WERI-Rb-1 (cell line): Measurements from ENCODE around the gene SLC38A7.

Source experiments
- DNase-seq: peaks from one replicate; pipeline ENCODE4 v3.0.0-alpha.2; 2020
- H3K27ac ChIP-seq: fragments of 250-450 bp; sonication (Bioruptor Pico); 2 replicates; pipeline ENCODE4 v1.5.1; 2020; ENCODE audit warnings: mild to moderate bottlenecking, moderate library complexity
- H3K27me3 ChIP-seq: fragments of 250-450 bp; sonication (Bioruptor Pico); 2 replicates; pipeline ENCODE4 v1.5.1; 2021; ENCODE audit warnings: mild to moderate bottlenecking, low read depth, moderate library complexity; ENCODE audit not compliant: insufficient read depth, severe bottlenecking
- H3K36me3 ChIP-seq: fragments of 250-450 bp; sonication (Bioruptor Pico); 2 replicates; pipeline ENCODE4 v1.5.1; 2020; ENCODE audit warnings: mild to moderate bottlenecking, moderate library complexity
- H3K4me3 ChIP-seq: 2 replicates; pipeline ENCODE4 v1.5.1; 2011; ENCODE audit warnings: low read depth, mild to moderate bottlenecking, control low read depth, low read length
- H3K9me3 ChIP-seq: fragments of 250-450 bp; sonication (Bioruptor Pico); 2 replicates; pipeline ENCODE4 v1.5.1; 2021; ENCODE audit warnings: mild to moderate bottlenecking, moderate library complexity; ENCODE audit not compliant: severe bottlenecking
- TF ChIP-seq, protein P1 (sequence below): IDR thresholded peaks from 2 replicates; pipeline ENCODE4 v1.5.1; 2011; ENCODE audit warnings: low read depth, mild to moderate bottlenecking, control low read depth, inconsistent platforms, low read length

The SLC38A7 gene

DNA sequence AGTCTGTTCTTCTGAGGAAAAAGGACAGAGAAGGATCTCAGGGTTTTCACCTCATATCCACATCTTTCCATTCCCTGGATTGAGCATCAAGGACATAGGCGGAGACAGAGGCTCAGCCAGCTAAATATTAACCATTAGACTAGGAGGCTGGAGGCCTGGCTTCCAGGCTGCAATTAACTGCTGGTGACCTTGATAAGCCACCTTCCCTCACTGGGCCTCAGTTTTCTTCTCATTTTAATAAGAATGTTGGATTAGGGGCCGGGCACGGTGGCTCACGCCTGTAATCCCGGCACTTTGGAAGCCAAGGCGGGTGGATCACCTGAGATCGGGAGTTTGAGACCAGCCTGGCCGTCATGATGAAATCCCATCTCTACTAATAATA lies 29.4 kb downstream of the SLC38A7 start:
- H3K9me3 ChIP-seq = no peaks in the 10 kb centered on the region
- DNase-seq = peak; percentile 31
- H3K4me3 ChIP-seq = no peak overlapping the region
- TF ChIP-seq, protein P1, sequence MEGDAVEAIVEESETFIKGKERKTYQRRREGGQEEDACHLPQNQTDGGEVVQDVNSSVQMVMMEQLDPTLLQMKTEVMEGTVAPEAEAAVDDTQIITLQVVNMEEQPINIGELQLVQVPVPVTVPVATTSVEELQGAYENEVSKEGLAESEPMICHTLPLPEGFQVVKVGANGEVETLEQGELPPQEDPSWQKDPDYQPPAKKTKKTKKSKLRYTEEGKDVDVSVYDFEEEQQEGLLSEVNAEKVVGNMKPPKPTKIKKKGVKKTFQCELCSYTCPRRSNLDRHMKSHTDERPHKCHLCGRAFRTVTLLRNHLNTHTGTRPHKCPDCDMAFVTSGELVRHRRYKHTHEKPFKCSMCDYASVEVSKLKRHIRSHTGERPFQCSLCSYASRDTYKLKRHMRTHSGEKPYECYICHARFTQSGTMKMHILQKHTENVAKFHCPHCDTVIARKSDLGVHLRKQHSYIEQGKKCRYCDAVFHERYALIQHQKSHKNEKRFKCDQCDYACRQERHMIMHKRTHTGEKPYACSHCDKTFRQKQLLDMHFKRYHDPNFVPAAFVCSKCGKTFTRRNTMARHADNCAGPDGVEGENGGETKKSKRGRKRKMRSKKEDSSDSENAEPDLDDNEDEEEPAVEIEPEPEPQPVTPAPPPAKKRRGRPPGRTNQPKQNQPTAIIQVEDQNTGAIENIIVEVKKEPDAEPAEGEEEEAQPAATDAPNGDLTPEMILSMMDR = no peak
- H3K27me3 ChIP-seq = no peaks in the 10 kb centered on the region
- H3K27ac ChIP-seq = no peak overlapping the region; the same call in 1 of the 2 replicates
- no peaks in the 10 kb centered on the region for H3K36me3 ChIP-seq

DNA sequence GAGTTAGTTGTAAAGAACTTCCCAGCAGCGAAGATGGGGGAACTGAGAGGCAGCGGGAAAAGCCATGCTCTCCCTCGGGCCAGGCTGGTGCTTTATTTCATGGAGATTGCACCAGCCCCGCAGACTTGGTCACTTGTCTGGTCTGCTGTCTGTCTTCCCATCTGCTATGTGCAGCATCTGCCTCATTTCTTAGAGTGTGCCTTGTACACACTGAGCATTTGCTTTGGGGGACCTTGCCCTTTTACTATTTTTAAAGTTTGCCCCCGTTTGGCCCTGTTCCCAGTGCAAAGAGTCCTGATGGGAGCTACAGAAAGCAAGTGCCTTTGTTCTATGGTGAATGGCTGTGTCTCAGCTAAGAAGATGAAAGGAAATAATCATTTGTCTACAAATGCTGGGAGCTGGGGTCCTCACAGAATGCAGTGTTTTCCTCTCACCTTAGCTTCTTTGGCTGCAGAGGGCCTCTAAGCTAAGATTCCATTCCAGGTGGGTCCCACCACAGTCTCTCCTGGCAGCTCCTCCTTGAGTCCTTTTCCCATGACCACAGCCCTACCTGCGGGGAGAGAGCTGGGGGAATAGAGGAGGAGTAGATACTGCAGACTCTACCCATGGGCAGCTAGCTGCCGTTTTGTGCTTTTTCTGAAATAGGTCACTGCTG lies 29.9 kb downstream of the SLC38A7 start:
- DNase-seq = no peak
- no peaks in the 10 kb centered on the region for H3K36me3 ChIP-seq
- H3K9me3 ChIP-seq = no peaks in the 10 kb centered on the region
- no peaks in the 10 kb centered on the region for H3K27me3 ChIP-seq
- TF ChIP-seq, protein P1 = no peak
- no peak overlapping the region for H3K4me3 ChIP-seq
- peak overlapping the region; percentile 22 for H3K27ac ChIP-seq

DNA sequence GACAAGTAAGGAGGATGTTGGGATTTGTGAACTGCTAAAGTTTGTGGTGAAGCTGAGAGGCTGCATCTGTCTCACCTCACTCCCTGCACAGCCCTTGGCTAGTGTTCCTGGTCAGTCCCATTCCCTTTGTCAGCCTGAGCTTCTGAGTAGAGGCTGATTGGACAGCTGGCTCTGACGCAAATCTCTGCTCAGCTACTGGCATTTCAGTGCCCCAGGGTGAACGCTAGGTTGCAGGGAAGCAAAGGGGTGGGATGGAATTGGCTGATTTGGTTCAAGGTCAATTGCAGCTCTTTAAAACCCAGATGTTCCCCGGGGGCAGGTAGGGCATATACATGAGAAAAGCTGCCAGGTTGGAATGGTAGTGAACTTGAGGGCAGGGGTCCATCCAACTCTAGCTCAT lies 31.8 kb downstream of the SLC38A7 start:
- no peaks in the 10 kb centered on the region for H3K9me3 ChIP-seq
- H3K27me3 ChIP-seq = no peaks in the 10 kb centered on the region
- no peak overlapping the region for H3K27ac ChIP-seq
- H3K4me3 ChIP-seq = no peak overlapping the region
- H3K36me3 ChIP-seq = no peaks in the 10 kb centered on the region
- TF ChIP-seq, protein P1 = no peak
- DNase-seq = no peak

DNA sequence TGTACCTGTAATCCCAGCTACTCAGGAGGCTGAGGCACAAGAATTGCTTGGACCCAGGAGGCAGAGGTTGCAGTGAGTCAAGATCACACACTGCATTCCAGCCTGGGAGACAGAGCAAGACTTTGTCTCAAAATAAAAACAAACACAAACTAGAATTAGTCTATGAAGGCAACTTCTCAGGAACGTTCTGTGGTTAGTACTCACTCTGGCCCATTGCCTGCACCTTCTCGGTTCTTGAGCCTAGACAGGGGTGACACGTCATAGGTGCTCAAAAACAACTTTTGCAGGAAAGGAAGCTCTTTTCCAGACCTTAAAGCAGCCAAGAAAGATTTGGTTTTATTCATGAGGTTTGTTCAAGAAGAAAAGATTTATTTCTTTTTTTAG lies 32.6 kb downstream of the SLC38A7 start:
- DNase-seq = no peak
- TF ChIP-seq, protein P1 = no peak
- no peaks in the 10 kb centered on the region for H3K9me3 ChIP-seq

DNA sequence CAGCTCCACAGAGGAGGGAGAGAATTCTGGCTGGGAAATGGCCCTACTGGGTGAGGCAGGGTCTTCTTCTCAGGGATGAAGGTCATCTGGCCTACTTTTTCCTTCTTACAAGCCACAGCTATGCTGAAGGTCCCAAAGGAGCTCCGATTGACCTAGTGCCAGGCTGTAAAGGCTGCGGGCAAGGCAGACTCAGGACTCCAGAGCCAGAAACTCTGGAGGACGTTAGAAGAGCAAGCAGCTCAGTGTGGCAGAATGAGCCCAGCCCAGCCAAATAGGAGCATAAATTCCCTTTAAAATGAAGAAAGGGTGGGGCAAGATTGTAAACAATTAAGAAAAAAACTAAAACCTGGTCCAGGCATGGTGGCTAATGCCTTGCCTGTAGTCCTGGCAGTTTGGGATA lies 34.9 kb downstream of the SLC38A7 start:
- no peak for DNase-seq
- Histone ChIP-seq H3K36me3 (no peaks in the 10 kb centered on the region), H3K4me3 (no peak overlapping the region), H3K9me3 (no peaks in the 10 kb centered on the region), H3K27ac (no peak overlapping the region), H3K27me3 (no peaks in the 10 kb centered on the region)
- TF ChIP-seq, protein P1 = no peak

More for the DNA sequence above, 32.6 kb downstream of the SLC38A7 start:
- H3K27ac ChIP-seq = no peak overlapping the region
- no peak overlapping the region for H3K4me3 ChIP-seq
- no peaks in the 10 kb centered on the region for H3K36me3 ChIP-seq
- H3K27me3 ChIP-seq = no peaks in the 10 kb centered on the region

DNA sequence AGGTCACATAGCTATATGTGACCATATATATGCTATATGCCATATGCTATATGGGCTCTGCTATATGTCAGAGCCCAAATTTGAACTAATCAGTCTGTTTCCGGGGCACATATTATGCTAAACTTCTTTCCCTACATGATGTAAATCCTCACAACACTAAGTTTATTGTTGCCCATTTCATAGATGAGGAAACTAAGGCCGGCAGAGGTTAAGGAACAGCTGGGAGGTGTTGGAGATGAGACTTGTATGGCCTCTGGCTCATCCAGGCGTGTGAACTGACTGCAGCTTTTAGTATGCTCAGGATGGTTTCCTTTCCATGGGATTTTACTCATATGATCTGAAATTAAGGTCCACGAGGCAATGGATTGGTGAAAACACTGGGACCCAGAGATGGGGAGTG lies 37.5 kb downstream of the SLC38A7 start:
- DNase-seq = no peak
- TF ChIP-seq, protein P1 = no peak
- no peaks in the 10 kb centered on the region for H3K36me3 ChIP-seq
- no peak overlapping the region for H3K27ac ChIP-seq
- no peaks in the 10 kb centered on the region for H3K9me3 ChIP-seq
- H3K27me3 ChIP-seq = no peaks in the 10 kb centered on the region
- H3K4me3 ChIP-seq = no peak overlapping the region
